ENCODE results near the gene POPDC2. TPM values are rescaled to one million over a fixed set of nuclear protein-coding genes. Genes with fewer than 3 reads are reported as not detected.
A peak's percentile ranks its signal among the peaks of the same experiment; 100 is the strongest.

Gene POPDC2
- total RNA-seq, 2 donors from 2014 or later, result 0.95 to 1.6 TPM

DNA sequence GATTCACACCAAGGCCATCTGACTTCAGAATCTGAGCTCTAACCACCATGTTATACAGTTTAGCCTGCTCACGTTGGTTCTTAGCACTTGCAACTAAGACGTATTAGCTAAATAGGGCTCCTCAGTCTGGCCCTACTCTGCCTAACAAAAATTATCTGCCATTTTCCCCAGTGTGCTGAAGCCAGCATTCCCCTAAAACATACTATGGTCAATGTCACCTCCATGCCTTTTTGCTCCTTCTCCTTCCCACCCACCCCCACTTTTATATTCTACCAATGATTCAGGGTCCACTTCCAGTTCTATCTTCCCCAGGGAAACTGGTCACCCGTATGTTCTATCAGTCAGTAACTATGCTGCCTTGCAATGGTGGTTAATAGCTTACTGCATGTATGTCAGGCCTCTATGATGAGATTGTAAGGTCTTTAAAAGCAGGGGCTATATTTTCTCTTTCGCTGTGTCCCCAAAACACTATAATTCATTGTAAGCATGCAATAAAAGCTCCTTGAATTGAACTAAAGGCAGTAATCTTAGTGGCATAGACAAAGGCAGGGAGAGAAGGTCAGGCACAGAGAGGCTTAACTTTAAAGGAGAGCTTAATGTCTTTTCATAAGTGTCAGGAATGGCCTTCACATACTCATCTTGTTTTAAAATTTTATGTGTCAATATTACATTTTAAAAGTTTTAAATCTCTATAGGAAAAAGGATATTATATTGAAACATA is 23.3 kb downstream of the POPDC2 start:
- Histone ChIP-seq H3K4me1 (ENCODE audit: control insufficient read depth, insufficient read depth, low read length) (peaks cover 3% of the 10 kb centered on the region), H3K9ac (ENCODE audit: extremely low read depth, low read length, poor library complexity, severe bottlenecking) (no peak overlapping the region), H3K9me3 (ENCODE audit: control insufficient read depth, low read length) (no peaks in the 10 kb centered on the region), H3K27ac (ENCODE audit: low read depth, low read length) (no peak overlapping the region), H3K36me3 (ENCODE audit: control insufficient read depth, insufficient read depth, low read length) (no peaks in the 10 kb centered on the region), H3K4me3 (ENCODE audit: low read length) (no peak overlapping the region), H3K27me3 (ENCODE audit: control insufficient read depth, insufficient read depth, low read length, poor library complexity, severe bottlenecking) (no peaks in the 10 kb centered on the region)
- Mint-ChIP-seq H3K4me3 (no peak overlapping the region), H3K36me3 (ENCODE audit: low read depth) (no peaks in the 10 kb centered on the region), H3K27me3 (ENCODE audit: insufficient read depth) (no peaks in the 10 kb centered on the region), H3K27ac (no peak overlapping the region), H3K9me3 (no peaks in the 10 kb centered on the region), H3K4me1 (peaks cover 11% of the 10 kb centered on the region)
- TF ChIP-seq, protein P1, sequence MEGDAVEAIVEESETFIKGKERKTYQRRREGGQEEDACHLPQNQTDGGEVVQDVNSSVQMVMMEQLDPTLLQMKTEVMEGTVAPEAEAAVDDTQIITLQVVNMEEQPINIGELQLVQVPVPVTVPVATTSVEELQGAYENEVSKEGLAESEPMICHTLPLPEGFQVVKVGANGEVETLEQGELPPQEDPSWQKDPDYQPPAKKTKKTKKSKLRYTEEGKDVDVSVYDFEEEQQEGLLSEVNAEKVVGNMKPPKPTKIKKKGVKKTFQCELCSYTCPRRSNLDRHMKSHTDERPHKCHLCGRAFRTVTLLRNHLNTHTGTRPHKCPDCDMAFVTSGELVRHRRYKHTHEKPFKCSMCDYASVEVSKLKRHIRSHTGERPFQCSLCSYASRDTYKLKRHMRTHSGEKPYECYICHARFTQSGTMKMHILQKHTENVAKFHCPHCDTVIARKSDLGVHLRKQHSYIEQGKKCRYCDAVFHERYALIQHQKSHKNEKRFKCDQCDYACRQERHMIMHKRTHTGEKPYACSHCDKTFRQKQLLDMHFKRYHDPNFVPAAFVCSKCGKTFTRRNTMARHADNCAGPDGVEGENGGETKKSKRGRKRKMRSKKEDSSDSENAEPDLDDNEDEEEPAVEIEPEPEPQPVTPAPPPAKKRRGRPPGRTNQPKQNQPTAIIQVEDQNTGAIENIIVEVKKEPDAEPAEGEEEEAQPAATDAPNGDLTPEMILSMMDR (conservative IDR thresholded peaks at IDR 0.05), result no peak
- DNase-seq, result no peak
- whole genome bisulfite sequencing, 2 experiments (ENCODE audit: insufficient coverage in 1 of 2, insufficient read length in 1 of 2), result 91 to 93% methylated on average over 2 to 4 of the region's 4 CpGs

DNA sequence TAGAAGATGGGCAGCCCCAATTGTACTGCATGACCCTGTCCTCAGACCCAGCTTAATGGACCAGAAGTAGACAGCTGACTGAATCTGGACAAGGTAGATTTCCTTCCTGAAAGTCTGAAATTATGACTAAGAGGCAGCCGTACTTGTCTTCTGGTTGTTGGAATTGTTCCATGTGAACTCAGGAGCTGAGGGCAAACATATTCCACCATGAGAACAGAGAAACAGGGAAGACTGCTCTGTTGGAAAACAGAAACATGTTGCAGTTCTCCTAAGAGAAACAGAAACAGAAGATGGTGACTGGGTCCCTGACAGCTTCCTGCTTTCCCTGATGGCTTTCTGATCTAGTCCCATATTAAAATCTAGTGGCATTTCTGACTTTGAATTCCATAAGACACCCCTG is 24.1 kb downstream of the POPDC2 start:
- H3K4me1 Mint-ChIP-seq, result peaks cover 11% of the 10 kb centered on the region
- H3K27me3 ChIP-seq (ENCODE audit: control insufficient read depth, insufficient read depth, low read length, poor library complexity, severe bottlenecking), result no peaks in the 10 kb centered on the region
- no peak for DNase-seq
- H3K27me3 Mint-ChIP-seq (ENCODE audit: insufficient read depth), result no peaks in the 10 kb centered on the region
- no peaks in the 10 kb centered on the region for H3K9me3 ChIP-seq (ENCODE audit: control insufficient read depth, low read length)
- peaks cover 3% of the 10 kb centered on the region for H3K4me1 ChIP-seq (ENCODE audit: control insufficient read depth, insufficient read depth, low read length)
- H3K27ac Mint-ChIP-seq, result no peak overlapping the region
- TF ChIP-seq, protein P1 (conservative IDR thresholded peaks at IDR 0.05), result no peak
- no peaks in the 10 kb centered on the region for H3K36me3 ChIP-seq (ENCODE audit: control insufficient read depth, insufficient read depth, low read length)
- H3K4me3 Mint-ChIP-seq, result no peak overlapping the region
- no peaks in the 10 kb centered on the region for H3K9me3 Mint-ChIP-seq
- WGBS, 2 experiments (ENCODE audit: insufficient coverage in 1 of 2, insufficient read length in 1 of 2), result 88 to 100% methylated on average over 1 of the region's 1 CpG
- no peak overlapping the region for H3K27ac ChIP-seq (ENCODE audit: low read depth, low read length)
- H3K36me3 Mint-ChIP-seq (ENCODE audit: low read depth), result no peaks in the 10 kb centered on the region
- no peak overlapping the region for H3K9ac ChIP-seq (ENCODE audit: extremely low read depth, low read length, poor library complexity, severe bottlenecking)
- H3K4me3 ChIP-seq (ENCODE audit: low read length), result no peak overlapping the region

DNA sequence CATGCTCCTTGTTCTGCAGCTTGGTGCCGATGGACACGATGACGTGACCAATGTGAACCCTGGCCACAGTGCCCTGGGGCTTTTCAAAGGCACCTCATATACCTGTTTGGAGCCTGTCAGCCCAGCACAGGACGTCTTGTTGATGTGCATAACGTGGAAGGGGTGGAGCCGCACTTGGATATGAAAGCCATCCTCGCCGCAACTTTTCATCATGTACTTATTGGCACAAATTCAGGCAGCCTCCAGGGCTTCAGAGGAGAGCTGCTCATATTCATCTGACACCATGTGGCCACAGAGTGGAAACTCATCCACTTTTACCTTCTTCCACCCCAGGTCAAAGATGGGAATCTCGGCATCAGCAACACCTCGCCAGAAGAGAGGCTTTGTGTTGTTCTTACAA is 24.7 kb downstream of the POPDC2 start:
- Histone ChIP-seq H3K9ac (ENCODE audit: extremely low read depth, low read length, poor library complexity, severe bottlenecking) (no peak overlapping the region), H3K36me3 (ENCODE audit: control insufficient read depth, insufficient read depth, low read length) (no peaks in the 10 kb centered on the region), H3K27me3 (ENCODE audit: control insufficient read depth, insufficient read depth, low read length, poor library complexity, severe bottlenecking) (no peaks in the 10 kb centered on the region), H3K4me3 (ENCODE audit: low read length) (no peak overlapping the region), H3K4me1 (ENCODE audit: control insufficient read depth, insufficient read depth, low read length) (peaks cover 3% of the 10 kb centered on the region), H3K9me3 (ENCODE audit: control insufficient read depth, low read length) (no peaks in the 10 kb centered on the region), H3K27ac (ENCODE audit: low read depth, low read length) (no peak overlapping the region)
- no peaks in the 10 kb centered on the region for H3K27me3 Mint-ChIP-seq (ENCODE audit: insufficient read depth)
- H3K9me3 Mint-ChIP-seq, result no peaks in the 10 kb centered on the region
- H3K36me3 Mint-ChIP-seq (ENCODE audit: low read depth), result no peaks in the 10 kb centered on the region
- TF ChIP-seq, protein P1 (conservative IDR thresholded peaks at IDR 0.05), result peak; percentile 51
- H3K4me1 Mint-ChIP-seq, result peaks cover 11% of the 10 kb centered on the region
- no peak overlapping the region for H3K4me3 Mint-ChIP-seq
- 93 to 95% methylated on average over 8 to 10 of the region's 10 CpGs for WGBS, 2 experiments (ENCODE audit: insufficient coverage in 1 of 2, insufficient read length in 1 of 2)
- no peak overlapping the region for H3K27ac Mint-ChIP-seq
- DNase-seq, result no peak

All from endodermal cell (in vitro differentiated cells).